HUES64 (cell line): ENCODE results near the gene ZNF827.

Source experiments
- H3K27ac ChIP-seq: 2 replicates; pipeline ENCODE4 v1.7.0; 2013; ENCODE audit warnings: low read depth, low read length, inconsistent platforms
- H3K27me3 ChIP-seq: 2 replicates; pipeline ENCODE4 v1.6.1; 2013; ENCODE audit warnings: mild to moderate bottlenecking, low read length; ENCODE audit not compliant: insufficient read depth
- H3K36me3 ChIP-seq: 2 replicates; pipeline ENCODE4 v1.6.1; 2013; ENCODE audit warnings: mild to moderate bottlenecking, low read length; ENCODE audit not compliant: insufficient read depth
- H3K4me1 ChIP-seq: 2 replicates; pipeline ENCODE4 v1.6.1; 2013; ENCODE audit warnings: mild to moderate bottlenecking, low read length, moderate library complexity; ENCODE audit not compliant: insufficient read depth
- H3K4me3 ChIP-seq: 2 replicates; pipeline ENCODE4 v1.5.1; 2013; ENCODE audit warnings: mild to moderate bottlenecking, low read length, moderate library complexity
- H3K9ac ChIP-seq: 2 replicates; pipeline ENCODE4 v1.6.1; 2013; ENCODE audit warnings: mild to moderate bottlenecking, low read depth, low read length
- H3K9me3 ChIP-seq: 2 replicates; pipeline ENCODE4 v1.6.1; 2013; ENCODE audit warnings: low read depth, low read length; ENCODE audit not compliant: insufficient read depth
- WGBS: fragments of 150-250, 120-280 bp; methylation state at CpG from one replicate; pipeline ENCODE4 v1.1.7; 2013; ENCODE audit warnings: missing lambda C conversion rate; 5-methylcytosine and 5-hydroxymethylcytosine counted together

The ZNF827 gene

GRCh38 chr4:145907390-145907789 is 31.2 kb downstream of the ZNF827 start:
- Histone ChIP-seq H3K27ac (peak overlapping the region; percentile 11; the same call in 1 of the 2 replicates), H3K9me3 (no peaks in the 10 kb centered on the region), H3K4me1 (peaks cover 53% of the 10 kb centered on the region), H3K4me3 (no peak overlapping the region), H3K36me3 (peaks cover 11% of the 10 kb centered on the region), H3K27me3 (no peaks in the 10 kb centered on the region), H3K9ac (0 out of 2 replicates have a peak overlapping the region, but pooled peaks have one; percentile 12)
- 52% methylated on average over 4 of the region's 4 CpGs for WGBS

DNA sequence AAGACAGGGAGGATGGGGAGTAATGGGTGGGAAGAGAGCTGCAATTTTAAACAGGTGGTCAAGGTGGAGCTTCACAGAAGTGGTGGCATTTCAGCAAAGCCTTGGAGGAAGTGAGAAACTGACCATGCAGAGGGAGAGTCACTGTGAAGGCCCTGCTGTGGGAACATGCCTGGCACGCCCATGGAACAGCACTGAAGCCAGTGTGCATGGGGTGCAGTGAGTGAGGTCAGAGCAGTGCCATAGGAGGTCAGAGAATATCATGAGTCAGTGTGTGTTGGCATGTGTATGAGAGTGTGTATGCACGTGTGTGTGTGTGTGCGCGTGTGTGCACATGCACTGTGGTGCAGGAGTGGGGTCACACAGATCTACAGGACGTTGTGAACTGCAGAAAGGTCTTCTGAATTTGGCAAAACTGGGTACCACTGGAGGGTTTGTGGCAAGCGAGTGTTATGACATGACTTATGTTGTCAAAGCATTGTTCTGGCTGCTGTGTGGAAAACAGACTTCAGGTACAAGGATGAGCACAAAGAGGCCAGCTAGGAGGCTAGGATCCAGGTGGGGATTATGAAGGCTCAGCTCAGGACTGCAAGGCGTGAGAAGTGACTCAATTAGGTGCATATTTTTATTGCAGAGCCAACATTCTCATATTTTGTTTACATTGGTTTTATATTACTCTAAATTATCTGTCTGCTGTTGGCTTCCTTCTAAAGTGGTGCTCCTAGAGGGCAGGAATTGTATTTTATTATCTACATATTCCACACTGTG is 34.0 kb downstream of the ZNF827 start:
- peaks cover 52% of the 10 kb centered on the region for H3K4me1 ChIP-seq
- WGBS, result 93% methylated on average over 7 of the region's 7 CpGs
- no peak overlapping the region for H3K4me3 ChIP-seq
- H3K36me3 ChIP-seq, result peaks cover 30% of the 10 kb centered on the region
- no peak overlapping the region for H3K9ac ChIP-seq
- no peak overlapping the region for H3K27ac ChIP-seq
- no peaks in the 10 kb centered on the region for H3K27me3 ChIP-seq
- no peaks in the 10 kb centered on the region for H3K9me3 ChIP-seq

GRCh38 chr4:145902522-145902921 is 36.1 kb downstream of the ZNF827 start:
- Histone ChIP-seq H3K36me3 (peaks cover 31% of the 10 kb centered on the region), H3K9ac (no peak overlapping the region), H3K4me1 (peaks cover 50% of the 10 kb centered on the region), H3K9me3 (no peaks in the 10 kb centered on the region), H3K27me3 (no peaks in the 10 kb centered on the region), H3K4me3 (no peak overlapping the region), H3K27ac (no peak overlapping the region)
- WGBS, result 95% methylated on average over 13 of the region's 13 CpGs

DNA sequence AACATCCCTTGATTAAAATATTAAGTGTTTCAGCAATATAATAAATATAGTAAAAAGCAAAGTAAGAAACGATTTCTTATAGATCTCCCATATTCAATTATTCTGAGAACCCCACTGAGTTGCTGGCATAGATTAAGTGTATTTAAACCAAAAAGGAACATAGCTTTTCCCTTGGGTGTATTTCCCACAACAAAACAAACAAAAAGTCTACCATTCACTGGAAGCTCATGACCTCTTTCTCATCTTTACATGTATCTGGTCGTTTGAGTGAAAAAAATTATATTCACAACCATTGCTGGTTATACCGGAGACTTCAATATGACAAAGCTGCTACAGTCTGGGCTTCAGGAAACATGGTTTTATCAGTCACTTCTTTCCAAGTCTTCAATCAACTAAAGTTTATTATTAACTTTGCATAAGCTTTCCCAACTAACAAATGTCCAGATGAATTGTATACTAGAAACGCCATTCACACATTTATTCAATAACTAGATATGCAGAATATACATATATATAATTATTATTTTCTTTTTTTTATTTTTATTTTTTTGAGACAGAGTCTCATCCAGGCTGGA is 38.6 kb downstream of the ZNF827 start:
- Histone ChIP-seq H3K27ac (no peak overlapping the region; the same call in 1 of the 2 replicates), H3K36me3 (peaks cover 35% of the 10 kb centered on the region), H3K4me1 (peaks cover 49% of the 10 kb centered on the region), H3K9ac (no peak overlapping the region), H3K9me3 (no peaks in the 10 kb centered on the region), H3K4me3 (no peak overlapping the region), H3K27me3 (no peaks in the 10 kb centered on the region)
- 99% methylated on average over 3 of the region's 4 CpGs for WGBS

GRCh38 chr4:145898926-145899531 is 39.6 kb downstream of the ZNF827 start:
- H3K9ac ChIP-seq, result no peak overlapping the region
- H3K4me3 ChIP-seq, result no peak overlapping the region
- H3K27me3 ChIP-seq, result no peaks in the 10 kb centered on the region
- peaks cover 57% of the 10 kb centered on the region for H3K4me1 ChIP-seq
- peaks cover 35% of the 10 kb centered on the region for H3K36me3 ChIP-seq
- H3K9me3 ChIP-seq, result no peaks in the 10 kb centered on the region
- peak overlapping the region; percentile 68; the same call in 1 of the 2 replicates for H3K27ac ChIP-seq
- 78% methylated on average over 3 of the region's 5 CpGs for WGBS

GRCh38 chr4:145898466-145898865 is 40.2 kb downstream of the ZNF827 start:
- H3K4me1 ChIP-seq, result peaks cover 61% of the 10 kb centered on the region
- H3K27ac ChIP-seq, result peak overlapping the region; percentile 68; the same call in 1 of the 2 replicates
- H3K36me3 ChIP-seq, result peaks cover 34% of the 10 kb centered on the region
- WGBS, result 89% methylated on average over 7 of the region's 7 CpGs
- H3K9me3 ChIP-seq, result no peaks in the 10 kb centered on the region
- no peak overlapping the region for H3K9ac ChIP-seq
- H3K27me3 ChIP-seq, result no peaks in the 10 kb centered on the region
- no peak overlapping the region for H3K4me3 ChIP-seq

- Histone ChIP-seq H3K27me3 (no peaks in the 10 kb centered on the region), H3K9me3 (no peaks in the 10 kb centered on the region), H3K4me1 (peaks cover 80% of the 10 kb centered on the region), H3K4me3 (no peak overlapping the region), H3K36me3 (peaks cover 23% of the 10 kb centered on the region), H3K27ac (no peak overlapping the region), H3K9ac (no peak overlapping the region)
- 89% methylated on average over 3 of the region's 3 CpGs for WGBS
These were observed 43.6 kb downstream of the ZNF827 start for GRCh38 chr4:145895056-145895455.

- Histone ChIP-seq H3K4me3 (no peak overlapping the region), H3K36me3 (peaks cover 27% of the 10 kb centered on the region), H3K4me1 (peaks cover 74% of the 10 kb centered on the region), H3K9me3 (no peaks in the 10 kb centered on the region), H3K9ac (no peak overlapping the region), H3K27ac (no peak overlapping the region), H3K27me3 (no peaks in the 10 kb centered on the region)
- WGBS, result 91% methylated on average over 11 of the region's 11 CpGs
These were observed 46.7 kb downstream of the ZNF827 start for GRCh38 chr4:145891958-145892357.

DNA sequence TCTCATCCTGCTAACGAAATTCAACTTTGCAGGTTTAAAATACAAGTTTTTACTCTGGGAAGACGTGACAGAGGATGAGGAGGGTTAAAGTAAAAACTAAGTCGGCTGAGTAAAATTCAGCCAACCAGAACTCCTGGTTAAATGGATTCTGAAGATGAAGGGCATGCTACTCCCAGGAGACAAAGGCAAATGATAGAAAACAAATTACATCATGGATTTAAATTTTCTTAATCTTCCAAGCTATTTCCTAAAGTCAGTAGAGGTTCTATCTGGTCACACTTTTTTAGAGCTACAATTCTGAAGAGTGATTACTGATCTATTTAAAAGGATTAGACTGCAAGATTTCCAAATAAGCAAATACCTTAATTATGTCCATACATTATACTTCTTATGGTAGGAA is 47.9 kb downstream of the ZNF827 start:
- Histone ChIP-seq H3K27ac (no peak overlapping the region), H3K36me3 (peaks cover 34% of the 10 kb centered on the region), H3K27me3 (no peaks in the 10 kb centered on the region), H3K4me1 (peaks cover 68% of the 10 kb centered on the region), H3K4me3 (no peak overlapping the region), H3K9ac (no peak overlapping the region), H3K9me3 (no peaks in the 10 kb centered on the region)
- WGBS, result 90% methylated on average over 3 of the region's 3 CpGs

DNA sequence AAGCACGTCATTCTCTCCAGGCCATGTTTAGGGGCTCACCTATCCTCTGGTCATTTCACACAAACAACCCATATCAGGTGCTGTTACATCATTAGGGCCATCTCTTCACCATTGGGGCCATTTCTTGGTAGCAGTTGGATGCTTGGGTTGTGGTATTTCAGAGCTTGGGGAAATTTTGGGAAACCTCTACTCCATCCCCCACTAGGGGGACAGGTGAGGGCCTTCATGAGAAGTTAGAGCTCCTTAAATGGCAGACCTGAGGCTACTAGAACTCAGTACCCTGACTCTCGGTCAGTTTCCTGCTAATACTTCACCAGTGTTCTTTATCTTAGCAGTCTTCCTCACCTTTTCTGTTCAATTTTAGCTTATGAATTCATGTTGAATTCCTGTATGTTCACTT is 50.2 kb downstream of the ZNF827 start:
- WGBS, result 86% methylated on average over 2 of the region's 2 CpGs

GRCh38 chr4:145887241-145887991 is 51.2 kb downstream of the ZNF827 start:
- Histone ChIP-seq H3K27ac (peak overlapping the region; percentile 77), H3K36me3 (peaks cover 51% of the 10 kb centered on the region), H3K9me3 (no peaks in the 10 kb centered on the region), H3K9ac (no peak overlapping the region), H3K4me3 (no peak overlapping the region), H3K27me3 (no peaks in the 10 kb centered on the region), H3K4me1 (peaks cover 64% of the 10 kb centered on the region)
- WGBS, result 64% methylated on average over 11 of the region's 11 CpGs

More for the DNA sequence above, 50.2 kb downstream of the ZNF827 start:
- no peak overlapping the region for H3K4me3 ChIP-seq
- no peaks in the 10 kb centered on the region for H3K27me3 ChIP-seq
- H3K27ac ChIP-seq, result peak overlapping the region; percentile 77; the same call in 1 of the 2 replicates
- peaks cover 64% of the 10 kb centered on the region for H3K4me1 ChIP-seq
- no peak overlapping the region for H3K9ac ChIP-seq
- H3K9me3 ChIP-seq, result no peaks in the 10 kb centered on the region
- peaks cover 50% of the 10 kb centered on the region for H3K36me3 ChIP-seq
